CD14-positive monocyte (primary cell): Measurements from ENCODE around the gene PLA2G3. TPM values are rescaled to one million over a fixed set of nuclear protein-coding genes. Genes with fewer than 3 reads are reported as not detected.

Experiments used
- DNase-seq, 3 donors: peaks; one replicate each; pipeline ENCODE4 v3.0.0-alpha.2; 2011 to 2022
- H2AFZ ChIP-seq: 2 replicates; pipeline ENCODE4 v1.6.0; 2012; ENCODE audit warnings: mild to moderate bottlenecking, low read depth, low read length, inconsistent platforms; ENCODE audit not compliant: insufficient read depth, poor library complexity, severe bottlenecking
- H3K27ac ChIP-seq, 2 donors: 1 replicate in 1 of 2; 2 replicates in 1 of 2; pipeline ENCODE4 v1.5.1; 2012 to 2013; ENCODE audit warnings: low read length in 2 of 2, control low read depth in 1 of 2, inconsistent platforms in 1 of 2, low read depth in 1 of 2, mild to moderate bottlenecking in 1 of 2
- H3K27me3 ChIP-seq, 2 donors: one replicate each; pipeline versions ENCODE4 v1.6.0 to v1.6.1; 2011 to 2013; ENCODE audit warnings: low read length in 2 of 2; ENCODE audit not compliant: control insufficient read depth in 2 of 2, insufficient read depth in 2 of 2
- H3K36me3 ChIP-seq, 2 donors: replicated peaks in 1 of 2; 1 replicate in 1 of 2; 2 replicates in 1 of 2; pipeline versions ENCODE4 v1.5.1 to v1.6.1; 2012 to 2013; ENCODE audit warnings: low read length in 2 of 2, control low read depth in 1 of 2, inconsistent platforms in 1 of 2, mild to moderate bottlenecking in 1 of 2; ENCODE audit not compliant: insufficient read depth in 2 of 2, control insufficient read depth in 1 of 2
- H3K4me1 ChIP-seq, 2 donors: 1 replicate in 1 of 2; 2 replicates in 1 of 2; pipeline versions ENCODE4 v1.5.1 to v1.6.1; 2012 to 2013; ENCODE audit warnings: low read length in 2 of 2, control low read depth in 1 of 2, inconsistent platforms in 1 of 2, mild to moderate bottlenecking in 1 of 2, moderate library complexity in 1 of 2; ENCODE audit not compliant: insufficient read depth in 2 of 2, control insufficient read depth in 1 of 2
- H3K4me2 ChIP-seq: replicated peaks from 2 replicates; pipeline ENCODE3; 2012; ENCODE audit warnings: low read length, moderate library complexity, mild to moderate bottlenecking; ENCODE audit not compliant: poor library complexity, severe bottlenecking; ENCODE audit errors: extremely low read depth
- H3K4me3 ChIP-seq, 3 experiments: fragments of 200-600 bp in 1 of 3; sonication (generic) in 1 of 3; replicated peaks in 1 of 3; 1 replicate in 2 of 3; 2 replicates in 1 of 3; pipeline ENCODE4 v1.5.1; 2011 to 2013; ENCODE audit warnings: low read length in 3 of 3, mild to moderate bottlenecking in 3 of 3, control low read depth in 2 of 3, low read depth in 2 of 3, inconsistent platforms in 1 of 3, moderate library complexity in 1 of 3
- H3K79me2 ChIP-seq: 2 replicates; pipeline ENCODE4 v1.6.0; 2012; ENCODE audit warnings: mild to moderate bottlenecking, control low read depth, inconsistent platforms, low read length, moderate library complexity; ENCODE audit not compliant: insufficient read depth
- H3K9ac ChIP-seq: 2 replicates; pipeline ENCODE4 v1.6.0; 2017; ENCODE audit warnings: low read length, mild to moderate bottlenecking; ENCODE audit not compliant: insufficient read depth, poor library complexity, severe bottlenecking
- H3K9me3 ChIP-seq, 2 donors: replicated peaks in 1 of 2; 1 replicate in 1 of 2; 2 replicates in 1 of 2; pipeline versions ENCODE4 v1.5.1 to v1.6.1; 2012 to 2013; ENCODE audit warnings: low read length in 2 of 2, control low read depth in 1 of 2; ENCODE audit not compliant: control insufficient read depth in 1 of 2, insufficient read depth in 1 of 2
- H4K20me1 ChIP-seq: 2 replicates; pipeline ENCODE4 v1.6.0; 2012; ENCODE audit warnings: mild to moderate bottlenecking, low read length, control low read depth, moderate library complexity; ENCODE audit not compliant: insufficient read depth
- H3K27ac Mint-ChIP-seq, 7 donors: one replicate each; pipeline ENCODE4 v1.8.0; 2020; ENCODE audit warnings: mild to moderate bottlenecking in 7 of 7, mixed read lengths in 7 of 7, moderate library complexity in 6 of 7, inconsistent platforms in 2 of 7
- H3K27me3 Mint-ChIP-seq, 3 donors: one replicate each; pipeline ENCODE4 v1.8.0; 2021 to 2022; ENCODE audit warnings: low read depth in 3 of 3, mild to moderate bottlenecking in 3 of 3, mixed read lengths in 3 of 3, moderate library complexity in 3 of 3, inconsistent platforms in 1 of 3
- H3K36me3 Mint-ChIP-seq, 2 donors: one replicate each; pipeline ENCODE4 v1.8.0; 2020; ENCODE audit warnings: mixed read lengths in 2 of 2, inconsistent platforms in 1 of 2, mild to moderate bottlenecking in 1 of 2
- H3K4me1 Mint-ChIP-seq: one replicate; pipeline ENCODE4 v1.8.0; 2020; ENCODE audit warnings: mild to moderate bottlenecking, mixed read lengths
- H3K4me3 Mint-ChIP-seq, 2 donors: one replicate each; pipeline ENCODE4 v1.8.0; 2020; ENCODE audit warnings: mild to moderate bottlenecking in 2 of 2, mixed read lengths in 2 of 2, moderate library complexity in 1 of 2
- H3K9me3 Mint-ChIP-seq, 7 donors: one replicate each; pipeline ENCODE4 v1.8.0; 2020 to 2022; ENCODE audit warnings: mixed read lengths in 7 of 7, mild to moderate bottlenecking in 6 of 7, moderate library complexity in 6 of 7, inconsistent platforms in 2 of 7
- CTCF ChIP-seq: fragments of 200-600 bp; IDR thresholded peaks from one replicate; pipeline ENCODE4 v1.8.0; 2022; ENCODE audit warnings: antibody characterized with exemption, mild to moderate bottlenecking
- whole genome bisulfite sequencing: methylation state at CpG from one replicate; pipeline ENCODE4 v1.1.5; 2013; ENCODE audit warnings: missing lambda C conversion rate; ENCODE audit not compliant: insufficient coverage; 5-methylcytosine and 5-hydroxymethylcytosine counted together
- intact Hi-C, 2 donors: fragments of 100-400 bp; cut with micrococcal nuclease; formaldehyde crosslinking; loops; one replicate each; pipeline versions ENCODE4 v1.15.0 to v1.15.1; 2023
- polyA plus RNA-seq, 3 donors: library from polyadenylated mRNA; depleted of rRNA in 1 of 3; unstranded in 2 of 3; stranded (reverse) in 1 of 3; fragments of 300-500 nt in 2 of 3; fragments of >200 nt in 1 of 3; fragmentation: Illumina TruSeq in 2 of 3; gene quantifications; 1 replicate in 2 of 3; 2 replicates in 1 of 3; pipeline ENCODE4 v1.2.3, GENCODE V29; 2012 to 2021

The PLA2G3 gene
- polyA plus RNA-seq, 3 donors: not detected

- 90% methylated on average over 10 of the region's 14 CpGs for WGBS
- Mint-ChIP-seq H3K36me3 (peaks cover 2 to 4% of the 10 kb centered on the region in 2 donors), H3K9me3 (peaks cover 0 to 1% (median 0%) of the 10 kb centered on the region in 7 donors), H3K4me1 (peaks cover 11% of the 10 kb centered on the region), H3K4me3 (peak overlapping the region; percentile 62 to 85), H3K27ac (peak overlapping the region in 2 of 7 donors; percentile 41 to 73), H3K27me3 (peaks cover 2 to 20% (median 14%) of the 10 kb centered on the region in 3 donors)
- no peak for DNase-seq
- H2AFZ ChIP-seq: peak overlapping the region; percentile 80
- no peaks in the 10 kb centered on the region for H4K20me1 ChIP-seq
- peak overlapping the region in 2 of 3 experiments; percentile 37 to 60 for H3K4me3 ChIP-seq
- no peak for TF ChIP-seq CTCF
- H3K4me1 ChIP-seq: peaks cover 12 to 14% of the 10 kb centered on the region in 2 donors
- H3K4me2 ChIP-seq: peak overlapping the region; percentile 66
- no peaks in the 10 kb centered on the region for H3K79me2 ChIP-seq
- no peak overlapping the region for H3K9ac ChIP-seq
- H3K9me3 ChIP-seq: no peaks in the 10 kb centered on the region
- no peaks in the 10 kb centered on the region for H3K36me3 ChIP-seq
- H3K27me3 ChIP-seq: peaks cover 0 to 2% of the 10 kb centered on the region in 2 donors
- intact Hi-C loops: loop anchor here (5.0 to 10.0 kb wide), 3 partner anchors 126 to 168 kb away; no protein-coding TSS in a partner anchor
- no peak overlapping the region for H3K27ac ChIP-seq
Observed at GRCh38 chr22:31106731-31107177, 33.6 kb downstream of the PLA2G3 start.

- Histone ChIP-seq H3K4me2 (no peak overlapping the region), H3K27me3 (peaks cover 0 to 2% of the 10 kb centered on the region in 2 donors), H3K9me3 (no peaks in the 10 kb centered on the region), H3K4me1 (peaks cover 12 to 14% of the 10 kb centered on the region in 2 donors), H2AFZ (no peak overlapping the region), H3K36me3 (no peaks in the 10 kb centered on the region), H3K9ac (no peak overlapping the region), H3K27ac (no peak overlapping the region), H3K79me2 (no peaks in the 10 kb centered on the region), H4K20me1 (no peaks in the 10 kb centered on the region), H3K4me3 (no peak overlapping the region)
- Mint-ChIP-seq H3K27ac (peak overlapping the region in 1 of 7 donors; percentile 18), H3K27me3 (peaks cover 5 to 20% (median 14%) of the 10 kb centered on the region in 3 donors), H3K4me3 (no peak overlapping the region), H3K4me1 (peaks cover 11% of the 10 kb centered on the region), H3K36me3 (peaks cover 5 to 9% of the 10 kb centered on the region in 2 donors), H3K9me3 (peaks cover 0 to 1% (median 0%) of the 10 kb centered on the region in 7 donors)
- no CpG with 5 or more reads among the region's 4 CpGs for WGBS
- no peak for DNase-seq
- no peak for TF ChIP-seq CTCF
- intact Hi-C loops: loop anchor here (5.0 to 10.0 kb wide), 3 partner anchors 126 to 169 kb away; no protein-coding TSS in a partner anchor
Observed at GRCh38 chr22:31106001-31106571, 34.2 kb downstream of the PLA2G3 start.
